IMR-90 (cell line): Measurements from ENCODE around the gene TAS2R9. TPM values are rescaled to one million over a fixed set of nuclear protein-coding genes. Genes with fewer than 3 reads are reported as not detected.

Source experiments
- ATAC-seq: fragments of 200-7000 bp; cut with Tn5 transposase; 2 replicates; pipeline ENCODE4 v1.9.1; 2020; ENCODE audit warnings: low read depth, mild to moderate bottlenecking, moderate library complexity
- BruUV-seq: library from RNA; stranded (reverse); fragments of 400-500 nt; replicated peaks from 2 replicates; lab custom pipeline; 2021; lab: Mats Ljungman, UMichigan
- CTCF ChIA-PET: fragments of 300-600 bp; formaldehyde crosslinking; extraction: SDS; loops from one replicate; lab custom pipeline; 2021; ENCODE audit warnings: antibody characterized with exemption; lab: Yijun Ruan, JAX
- POLR2A ChIA-PET: fragments of 300-600 bp; sonication (Branson Sonifier 250); formaldehyde crosslinking; loops from one replicate; lab custom pipeline; 2022; ENCODE audit warnings: antibody characterized with exemption; ENCODE audit not compliant: unreplicated experiment; lab: Charles Lee
- DNase-seq: peaks from one replicate; pipeline ENCODE4 v3.0.0; 2013
- H2AFZ ChIP-seq: replicated peaks from 2 replicates; pipeline ENCODE3; 2013; ENCODE audit warnings: low read length, mild to moderate bottlenecking; ENCODE audit not compliant: poor library complexity
- H2AK5ac ChIP-seq: 2 replicates; pipeline ENCODE4 v1.6.1; 2013; ENCODE audit warnings: low read depth, low read length, inconsistent platforms
- H2AK9ac ChIP-seq: replicated peaks from 2 replicates; pipeline ENCODE3; 2013; ENCODE audit warnings: mild to moderate bottlenecking, low read depth, low read length, moderate library complexity; ENCODE audit not compliant: poor library complexity
- H2BK120ac ChIP-seq: 2 replicates; pipeline ENCODE4 v1.6.1; 2013; ENCODE audit warnings: low read depth, low read length, inconsistent platforms
- H2BK15ac ChIP-seq: 3 replicates; pipeline ENCODE4 v1.6.1; 2013; ENCODE audit warnings: low read depth, low read length, inconsistent platforms
- H2BK20ac ChIP-seq: 2 replicates; pipeline ENCODE4 v1.6.1; 2013; ENCODE audit warnings: low read depth, mild to moderate bottlenecking, inconsistent platforms, low read length, moderate library complexity
- H2BK5ac ChIP-seq: 2 replicates; pipeline ENCODE4 v1.6.1; 2013; ENCODE audit warnings: mild to moderate bottlenecking, low read depth, low read length, inconsistent platforms; ENCODE audit not compliant: poor library complexity, severe bottlenecking
- H3K14ac ChIP-seq: replicated peaks from 2 replicates; pipeline ENCODE4 v1.6.1; 2013; ENCODE audit warnings: low read depth, low read length, inconsistent platforms
- H3K18ac ChIP-seq: 2 replicates; pipeline ENCODE4 v1.6.1; 2013; ENCODE audit warnings: low read depth, low read length, control low read depth
- H3K23ac ChIP-seq: 2 replicates; pipeline ENCODE4 v1.6.1; 2013; ENCODE audit warnings: low read depth, low read length, inconsistent platforms
- H3K27ac ChIP-seq: 2 replicates; pipeline ENCODE4 v1.5.1; 2013; ENCODE audit warnings: mild to moderate bottlenecking, control low read depth, low read length; ENCODE audit not compliant: insufficient read depth
- H3K27me3 ChIP-seq: 2 replicates; pipeline ENCODE4 v1.6.1; 2013; ENCODE audit warnings: low read length; ENCODE audit not compliant: control insufficient read depth, insufficient read depth
- H3K36me3 ChIP-seq: 2 replicates; pipeline ENCODE4 v1.6.1; 2013; ENCODE audit warnings: low read length, mixed read lengths; ENCODE audit not compliant: control insufficient read depth, insufficient read depth
- H3K4ac ChIP-seq: 2 replicates; pipeline ENCODE4 v1.6.1; 2013; ENCODE audit warnings: low read depth, low read length, inconsistent platforms
- H3K4me1 ChIP-seq: 2 replicates; pipeline ENCODE4 v1.6.1; 2013; ENCODE audit warnings: low read length, mixed read lengths; ENCODE audit not compliant: control insufficient read depth, insufficient read depth
- H3K4me2 ChIP-seq: 2 replicates; pipeline ENCODE4 v1.6.1; 2013; ENCODE audit warnings: low read depth, mild to moderate bottlenecking, control low read depth, low read length, moderate library complexity
- H3K4me3 ChIP-seq: 2 replicates; pipeline ENCODE4 v1.5.1; 2013; ENCODE audit warnings: low read depth, mild to moderate bottlenecking, control low read depth, low read length, moderate library complexity; ENCODE audit not compliant: insufficient read depth
- H3K56ac ChIP-seq: 2 replicates; pipeline ENCODE4 v1.6.1; 2013; ENCODE audit warnings: low read length, inconsistent platforms; ENCODE audit not compliant: insufficient read depth; ENCODE audit errors: extremely low read depth
- H3K79me1 ChIP-seq, 2 experiments: 2 replicates each; pipeline ENCODE4 v1.6.1; 2013; ENCODE audit warnings: low read length in 2 of 2, inconsistent platforms in 1 of 2, low read depth in 1 of 2
- H3K9ac ChIP-seq: 2 replicates; pipeline ENCODE4 v1.6.1; 2013; ENCODE audit warnings: low read depth, low read length, control low read depth
- H3K9me1 ChIP-seq: 2 replicates; pipeline ENCODE4 v1.6.1; 2013; ENCODE audit warnings: low read length, inconsistent platforms; ENCODE audit not compliant: insufficient read depth
- H3K9me3 ChIP-seq: 2 replicates; pipeline ENCODE4 v1.6.1; 2013; ENCODE audit warnings: low read length; ENCODE audit not compliant: control insufficient read depth, insufficient read depth
- H4K20me1 ChIP-seq: 2 replicates; pipeline ENCODE4 v1.6.1; 2013; ENCODE audit warnings: low read length, inconsistent platforms; ENCODE audit not compliant: insufficient read depth
- H4K5ac ChIP-seq: 2 replicates; pipeline ENCODE4 v1.6.1; 2013; ENCODE audit warnings: mild to moderate bottlenecking, low read depth, low read length, control low read depth
- H4K8ac ChIP-seq, 2 experiments: 2 replicates each; pipeline ENCODE4 v1.6.1; 2013; ENCODE audit warnings: low read depth in 2 of 2, low read length in 2 of 2, control low read depth in 1 of 2, inconsistent platforms in 1 of 2
- H4K91ac ChIP-seq: 2 replicates; pipeline ENCODE4 v1.6.1; 2013; ENCODE audit warnings: low read depth, low read length, inconsistent platforms; ENCODE audit not compliant: insufficient read depth
- MXI1 ChIP-seq: IDR thresholded peaks from 2 replicates; pipeline ENCODE4 v1.6.1; 2012; ENCODE audit warnings: low read depth, mild to moderate bottlenecking, low read length, moderate library complexity, borderline replicate concordance
- RAD21 ChIP-seq: IDR thresholded peaks from 2 replicates; pipeline ENCODE4 v1.6.1; 2012; ENCODE audit warnings: low read length, improper control_type of control experiment
- RCOR1 ChIP-seq: IDR thresholded peaks from 2 replicates; pipeline ENCODE4 v1.6.1; 2012; ENCODE audit warnings: mild to moderate bottlenecking, low read length, improper control_type of control experiment; ENCODE audit not compliant: insufficient replicate concordance
- WGBS, 2 experiments: methylation state at CpG; one replicate each; pipeline versions ENCODE4 v1.1.5 to v1.1.7; 2013; ENCODE audit warnings: missing lambda C conversion rate in 2 of 2; ENCODE audit not compliant: insufficient read length in 1 of 2; ENCODE audit errors: extremely low coverage in 2 of 2; 5-methylcytosine and 5-hydroxymethylcytosine counted together
- dilution Hi-C: fragments of 300-500 bp; cut with HindIII; formaldehyde crosslinking; loops from one replicate; pipeline ENCODE4 v1.14.3; 2018; ENCODE audit warnings: low sequenced_read_pairs; ENCODE audit not compliant: unreplicated experiment
- in situ Hi-C: fragments of 300-500 bp; cut with MboI; formaldehyde crosslinking; loops from 3 replicates; pipeline ENCODE4 v1.14.3; 2019; ENCODE audit warnings: low sequenced_read_pairs, inconsistent platforms, mixed read lengths
- intact Hi-C: fragments of 100-400 bp; cut with micrococcal nuclease; formaldehyde crosslinking; loops from 2 replicates; pipeline ENCODE4 v1.10.0; 2022
- polyA plus RNA-seq, 3 experiments: library from polyadenylated mRNA; depleted of rRNA; stranded (reverse); fragments of >200 nt; gene quantifications; 2 replicates each; pipeline ENCODE4 v1.2.3, GENCODE V29; 2012; ENCODE audit warnings: low replicate concordance in 1 of 3
- total RNA-seq: library from RNA; depleted of rRNA; stranded (reverse); fragments of >200 nt; gene quantifications from 2 replicates; pipeline ENCODE4 v1.2.3, GENCODE V29; 2012
- TF ChIP-seq, protein P1 (sequence below): fragments of 150-350 bp; IDR thresholded peaks from 2 replicates; pipeline ENCODE4 v1.6.1; 2017; ENCODE audit warnings: mild to moderate bottlenecking, antibody characterized with exemption, low read length, low read depth

TAS2R9 gene
- total and polyA plus RNA-seq, 2 of the 4 experiments (the other 2 are of a cell fraction), result not detected

DNA sequence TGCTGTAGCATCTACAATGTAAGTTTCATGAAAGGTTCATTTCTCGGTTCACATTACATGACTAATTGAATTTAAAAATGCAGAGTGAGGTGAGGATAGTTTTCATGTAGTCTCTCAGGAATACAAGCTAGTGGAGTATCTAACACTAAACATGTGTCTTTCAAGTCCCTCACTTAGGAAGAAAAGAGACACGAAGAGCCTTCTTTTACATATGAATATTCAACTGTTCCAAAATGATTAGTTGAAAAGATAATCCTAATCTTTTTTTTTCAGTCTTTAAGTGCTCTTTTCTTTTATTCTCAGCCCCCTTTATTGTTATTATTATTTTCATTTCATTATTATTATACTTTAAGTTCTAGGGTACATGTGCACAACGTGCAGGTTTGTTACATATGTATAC, 28.5 kb upstream of the TAS2R9 start:
- Histone ChIP-seq H3K9ac (no peak overlapping the region), H3K18ac (no peak overlapping the region), H3K23ac (no peak overlapping the region), H3K27me3 (no peaks in the 10 kb centered on the region), H2BK15ac (no peak overlapping the region), H3K4me2 (no peak overlapping the region), H3K79me1 (no peaks in the 10 kb centered on the region), H2BK5ac (no peak overlapping the region), H2AFZ (no peak overlapping the region), H3K9me1 (no peaks in the 10 kb centered on the region), H3K56ac (no peak overlapping the region), H3K14ac (no peak overlapping the region), H3K4me3 (no peak overlapping the region), H4K20me1 (no peaks in the 10 kb centered on the region), H3K9me3 (peaks cover 4% of the 10 kb centered on the region; the same call in 1 of the 2 replicates), H3K4me1 (no peaks in the 10 kb centered on the region), H4K91ac (no peak overlapping the region), H2BK120ac (no peak overlapping the region), H2AK9ac (no peak overlapping the region), H3K27ac (no peak overlapping the region), H3K36me3 (no peaks in the 10 kb centered on the region), H4K8ac (no peak overlapping the region), H2AK5ac (no peak overlapping the region), H3K4ac (no peak overlapping the region), H4K5ac (no peak overlapping the region), H2BK20ac (no peak overlapping the region)
- no TSS peak for BruUV-seq
- in situ Hi-C loops, result no loop called here
- POLR2A ChIA-PET, result no interaction called here
- DNase-seq (no peak), ATAC-seq (peak; percentile 24; the same call in 1 of the 2 replicates)
- TF ChIP-seq RAD21 (no peak), MXI1 (no peak), RCOR1 (no peak)
- TF ChIP-seq, protein P1, sequence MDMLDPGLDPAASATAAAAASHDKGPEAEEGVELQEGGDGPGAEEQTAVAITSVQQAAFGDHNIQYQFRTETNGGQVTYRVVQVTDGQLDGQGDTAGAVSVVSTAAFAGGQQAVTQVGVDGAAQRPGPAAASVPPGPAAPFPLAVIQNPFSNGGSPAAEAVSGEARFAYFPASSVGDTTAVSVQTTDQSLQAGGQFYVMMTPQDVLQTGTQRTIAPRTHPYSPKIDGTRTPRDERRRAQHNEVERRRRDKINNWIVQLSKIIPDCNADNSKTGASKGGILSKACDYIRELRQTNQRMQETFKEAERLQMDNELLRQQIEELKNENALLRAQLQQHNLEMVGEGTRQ, result no peak
- intact Hi-C loops, result loop anchor here (10.0 kb wide), 1 partner anchor 336 kb away; the partner anchor contains the start of gene SMIM10L1
- dilution Hi-C loops, result no loop called here
- no CpG with 5 or more reads among the region's 3 CpGs for WGBS, 2 experiments
- CTCF ChIA-PET, result no interaction called here
